ENCODE results near the gene AMFR. TPM values are rescaled to one million over a fixed set of nuclear protein-coding genes. Genes with fewer than 3 reads are reported as not detected.

The AMFR gene
- total RNA-seq (2021; fragmentation: NEBNext Ultra II Directional; extraction: Animal tissue kit (Norgen Biotek cat#: 25700)) (20.4 and 21.7 TPM in 2 replicates), polyA plus RNA-seq (2011; rRNA removed) (18.6 and 30.0 TPM in 2 replicates), polyA minus RNA-seq (2011; rRNA and poly(A)+ RNA removed) (34.6 and 55.5 TPM in 2 replicates)
- 21.3 TPM for polyA plus RNA-seq (2011; cell fraction: cytosol; rRNA removed)
- 27.8 TPM for polyA plus RNA-seq (2011; cell fraction: nucleus; rRNA removed)
- polyA plus RNA-seq (2012, experiment 1 of 2): 18.6 to 30.7 TPM (median 21.8 TPM) in 4 replicates
- polyA plus RNA-seq (2012, experiment 2 of 2): 13.6 TPM
- polyA plus RNA-seq (2013, experiment 1 of 2): 19.0 TPM
- polyA plus RNA-seq (2013, experiment 2 of 2): 19.1 TPM
- 39.3 TPM for polyA minus RNA-seq (2011; cell fraction: cytosol; rRNA and poly(A)+ RNA removed)
- 27.7 TPM for polyA minus RNA-seq (2011; cell fraction: nucleus; rRNA and poly(A)+ RNA removed)
- long read RNA-seq, experiment 1, transcript AMFR-201 (14 exons, 3,600 nt): major isoform, 6 of 7 reads
- long read RNA-seq, experiment 1, partial matches to known transcripts: 1 of 7 reads
- long read RNA-seq, experiment 1, other reads (novel, unspliced or antisense): 0 of 7 reads
- long read RNA-seq, experiment 2: 0 reads

DNA sequence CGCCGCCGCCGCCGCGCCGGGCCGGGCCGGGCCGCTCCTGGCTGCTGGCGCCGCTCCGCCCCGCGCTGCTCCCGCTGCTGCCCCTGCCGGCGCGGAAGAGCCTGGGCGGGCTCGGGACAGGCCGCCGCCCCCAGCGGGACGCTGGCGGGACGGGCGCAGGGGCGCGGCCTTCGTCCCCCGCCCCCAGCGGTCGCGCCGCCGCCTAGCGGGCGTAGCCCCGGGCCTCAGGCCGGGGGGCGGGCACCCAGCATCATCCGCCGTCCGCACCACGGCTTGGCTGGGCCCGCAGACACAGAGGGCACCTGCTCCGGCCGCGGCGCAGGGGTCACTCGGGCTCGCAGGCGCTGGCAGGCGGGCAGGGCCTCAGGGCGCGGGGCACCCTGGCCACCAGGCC, at the start of gene AMFR:
TSS of gene AMFR (minus strand) at position 107 of the 394 bp plus-strand sequence. CDS start 218 bp downstream, outside the sequence.
- H3K27me3 ChIP-seq (replicated peaks in 1 of 4; ENCODE audit: control insufficient read depth in 3 of 4, extremely low read depth in 1 of 4, insufficient read depth in 3 of 4, low read length in 3 of 4): peaks cover 0 to 6% (median 3%) of the 10 kb centered on the region in 4 experiments; a peak in 3 of 7 replicates
- H3K4me1 ChIP-seq (replicated peaks in 1 of 4; ENCODE audit: control insufficient read depth in 3 of 4, insufficient read depth in 4 of 4, low read length in 3 of 4): peaks cover 0 to 12% (median 7%) of the 10 kb centered on the region in 4 experiments; a peak in 6 of 7 replicates
- no peak within 1 kb of the TSS for H3K4ac ChIP-seq (replicated peaks; ENCODE audit: insufficient read length, low read depth, low read length)
- no peaks in the 10 kb centered on the region for H3K9me3 ChIP-seq (ENCODE audit: insufficient read depth in 2 of 2, low read depth in 1 of 2, low read length in 1 of 2)
- H3K4me2 ChIP-seq (ENCODE audit: insufficient read depth in 1 of 2, low read depth in 2 of 2, low read length in 2 of 2): peak within 1 kb of the TSS; percentile 79 to 85
- no peak within 1 kb of the TSS for H2BK12ac ChIP-seq (ENCODE audit: low read depth, low read length)
- H3K4me3 ChIP-seq (ENCODE audit: extremely low read depth in 1 of 4, insufficient read depth in 2 of 4, low read depth in 3 of 4, low read length in 4 of 4): peak within 1 kb of the TSS; percentile 57 to 83 (median 67)
- peaks cover 0 to 21% of the 10 kb centered on the region in 2 experiments; a peak in 1 of 4 replicates for H3K79me2 ChIP-seq (ENCODE audit: control insufficient read depth in 1 of 2, insufficient read depth in 2 of 2, low read length in 2 of 2)
- H3K23me2 ChIP-seq (ENCODE audit: low read depth, low read length): peaks cover 9% of the 10 kb centered on the region; the same call in 1 of the 2 replicates
- H3K27ac ChIP-seq (ENCODE audit: low read depth, low read length): no peak within 1 kb of the TSS
- no peak within 1 kb of the TSS for H2BK5ac ChIP-seq (ENCODE audit: low read depth, low read length)
- H2BK120ac ChIP-seq (replicated peaks; ENCODE audit: low read depth, low read length): no peak within 1 kb of the TSS
- no peak within 1 kb of the TSS for H3K56ac ChIP-seq (replicated peaks; ENCODE audit: insufficient read length, low read depth, low read length)
- no peak for FAIRE-seq
- no peak within 1 kb of the TSS for H4K5ac ChIP-seq (ENCODE audit: insufficient read length, low read depth, low read length)
- peak within 1 kb of the TSS; percentile 80; the same call in 1 of the 2 replicates for H3K18ac ChIP-seq (ENCODE audit: extremely low read depth, low read length)
- H4K8ac ChIP-seq (ENCODE audit: extremely low read depth, insufficient read depth, low read length): peak within 1 kb of the TSS; percentile 52; the same call in 1 of the 2 replicates
- H3K36me3 ChIP-seq (ENCODE audit: control insufficient read depth in 2 of 4, insufficient read depth in 4 of 4, low read length in 3 of 4): peaks cover 0 to under 1% (median 0%) of the 10 kb centered on the region in 4 experiments; a peak in 1 of 8 replicates
- H2BK20ac ChIP-seq (ENCODE audit: low read length): no peak within 1 kb of the TSS
- peak; percentile 31 to 71 for DNase-seq (ENCODE audit: low read depth in 1 of 2, low spot score in 2 of 2)
- H4K20me1 ChIP-seq (replicated peaks in 1 of 2; ENCODE audit: control insufficient read depth in 1 of 2, insufficient read depth in 2 of 2, low read length in 2 of 2): peaks cover 2 to 11% of the 10 kb centered on the region in 2 experiments
- no peak within 1 kb of the TSS for H3K14ac ChIP-seq (ENCODE audit: insufficient read length)
- 5% methylated on average over 7 of the region's 57 CpGs; no CpG with 5 or more reads in 1 of the 2 experiments for WGBS, 2 experiments (ENCODE audit: extremely low coverage in 1 of 2, insufficient coverage in 1 of 2, insufficient read length in 1 of 2, insufficient replicate concordance in 2 of 2, low coverage in 1 of 2, low lambda C conversion rate in 2 of 2, missing lambda C conversion rate in 1 of 2)
- ChIA-PET POLR2A (ENCODE audit: partially characterized antibody) (no interaction called here), CTCF (ENCODE audit: partially characterized antibody) (no interaction called here)
- H4K91ac ChIP-seq (replicated peaks; ENCODE audit: insufficient read length, low read length): no peak within 1 kb of the TSS
- H3K9ac ChIP-seq (replicated peaks in 1 of 4; ENCODE audit: extremely low read depth in 1 of 4, low read depth in 3 of 4, low read length in 3 of 4): peak within 1 kb of the TSS in 3 of 4 experiments; percentile 35 to 59 (median 56); a peak in 5 of 7 replicates
- no peaks in the 10 kb centered on the region for H3K79me1 ChIP-seq (ENCODE audit: low read depth, low read length)
- H2BK15ac ChIP-seq (ENCODE audit: low read length): no peak within 1 kb of the TSS
- no peak within 1 kb of the TSS for H3K23ac ChIP-seq (ENCODE audit: insufficient read length)
- H2AFZ ChIP-seq (ENCODE audit: low read length): no peak within 1 kb of the TSS
- H2AK5ac ChIP-seq (ENCODE audit: low read depth, low read length): no peak within 1 kb of the TSS
- TF ChIP-seq HDAC2 (IDR thresholded peaks at IDR 0.05; ENCODE audit: borderline replicate concordance in 1 of 2, low read depth in 2 of 2, low read length in 2 of 2) (0 out of 4 replicates have a peak, but pooled peaks of 1 of the 2 experiments have one; percentile 25), EP300 (IDR thresholded peaks at IDR 0.05; ENCODE audit: borderline replicate concordance in 1 of 2, low read depth in 2 of 2, low read length in 2 of 2) (no peak), CTCF (IDR thresholded peaks at IDR 0.05; ENCODE audit: control extremely low read depth in 1 of 3, insufficient read depth in 1 of 3, low read depth in 1 of 3, low read length in 3 of 3) (peak; percentile 42 to 75 (median 42)), POLR2AphosphoS5 (IDR thresholded peaks at IDR 0.05; ENCODE audit: low read depth, low read length) (no peak), TAF1 (IDR thresholded peaks at IDR 0.05; ENCODE audit: low read depth, low read length) (peak; percentile 47; the same call in 1 of the 2 replicates), TCF12 (IDR thresholded peaks at IDR 0.05; ENCODE audit: low read depth, low read length) (no peak)
